D721Med (cell line): Measurements from ENCODE around the gene POLDIP2.

Source experiments
- DNase-seq: peaks from one replicate; pipeline ENCODE4 v3.0.0; 2011; ENCODE audit warnings: low spot score; ENCODE audit not compliant: insufficient read length
- FAIRE-seq: peaks from 2 replicates; lab custom pipeline; 2011; peaks lifted over from hg19 to GRCh38; lab: Jason Lieb, UNC
- TF ChIP-seq, protein P1 (sequence below): IDR thresholded peaks from 2 replicates; pipeline ENCODE4 v1.5.1; 2012; ENCODE audit warnings: mild to moderate bottlenecking, control low read depth; ENCODE audit not compliant: insufficient read depth; ENCODE audit errors: missing control alignments

POLDIP2 gene

DNA sequence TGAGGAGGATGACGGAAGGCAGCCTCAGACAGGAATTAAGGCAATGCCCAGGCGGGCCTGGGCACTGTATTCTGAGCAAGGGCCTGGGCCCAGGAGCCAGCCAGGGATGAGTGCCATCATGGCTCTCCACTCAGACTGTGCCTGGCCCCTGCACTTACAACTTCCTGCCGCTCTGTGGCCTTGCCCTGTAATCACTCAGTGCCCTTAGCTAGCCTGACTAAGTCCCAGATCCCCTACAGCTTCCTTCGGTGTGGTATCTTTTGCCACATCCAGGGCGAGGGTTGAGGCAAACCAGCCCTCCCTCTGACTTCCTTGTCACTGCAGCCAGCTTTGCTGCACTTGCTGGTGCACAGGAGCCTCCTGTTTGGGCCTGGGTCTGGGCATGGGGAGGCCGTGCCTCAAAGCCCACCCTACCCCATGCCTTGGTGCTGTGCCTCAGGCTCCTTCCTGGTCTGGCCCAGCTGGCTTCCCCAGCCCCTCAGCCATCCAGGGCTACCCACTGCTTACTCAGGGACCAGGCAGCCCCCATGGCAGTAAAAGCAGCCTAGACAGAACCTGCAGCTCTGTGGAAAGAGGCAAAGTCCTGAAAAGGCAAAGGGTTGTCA lies 39.4 kb upstream of the POLDIP2 start:
- no peak for FAIRE-seq
- TF ChIP-seq, protein P1, sequence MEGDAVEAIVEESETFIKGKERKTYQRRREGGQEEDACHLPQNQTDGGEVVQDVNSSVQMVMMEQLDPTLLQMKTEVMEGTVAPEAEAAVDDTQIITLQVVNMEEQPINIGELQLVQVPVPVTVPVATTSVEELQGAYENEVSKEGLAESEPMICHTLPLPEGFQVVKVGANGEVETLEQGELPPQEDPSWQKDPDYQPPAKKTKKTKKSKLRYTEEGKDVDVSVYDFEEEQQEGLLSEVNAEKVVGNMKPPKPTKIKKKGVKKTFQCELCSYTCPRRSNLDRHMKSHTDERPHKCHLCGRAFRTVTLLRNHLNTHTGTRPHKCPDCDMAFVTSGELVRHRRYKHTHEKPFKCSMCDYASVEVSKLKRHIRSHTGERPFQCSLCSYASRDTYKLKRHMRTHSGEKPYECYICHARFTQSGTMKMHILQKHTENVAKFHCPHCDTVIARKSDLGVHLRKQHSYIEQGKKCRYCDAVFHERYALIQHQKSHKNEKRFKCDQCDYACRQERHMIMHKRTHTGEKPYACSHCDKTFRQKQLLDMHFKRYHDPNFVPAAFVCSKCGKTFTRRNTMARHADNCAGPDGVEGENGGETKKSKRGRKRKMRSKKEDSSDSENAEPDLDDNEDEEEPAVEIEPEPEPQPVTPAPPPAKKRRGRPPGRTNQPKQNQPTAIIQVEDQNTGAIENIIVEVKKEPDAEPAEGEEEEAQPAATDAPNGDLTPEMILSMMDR: no peak
- DNase-seq: no peak

GRCh38 chr17:28395968-28396367 lies 38.6 kb upstream of the POLDIP2 start:
- DNase-seq (no peak), FAIRE-seq (no peak)
- TF ChIP-seq, protein P1: no peak

DNA sequence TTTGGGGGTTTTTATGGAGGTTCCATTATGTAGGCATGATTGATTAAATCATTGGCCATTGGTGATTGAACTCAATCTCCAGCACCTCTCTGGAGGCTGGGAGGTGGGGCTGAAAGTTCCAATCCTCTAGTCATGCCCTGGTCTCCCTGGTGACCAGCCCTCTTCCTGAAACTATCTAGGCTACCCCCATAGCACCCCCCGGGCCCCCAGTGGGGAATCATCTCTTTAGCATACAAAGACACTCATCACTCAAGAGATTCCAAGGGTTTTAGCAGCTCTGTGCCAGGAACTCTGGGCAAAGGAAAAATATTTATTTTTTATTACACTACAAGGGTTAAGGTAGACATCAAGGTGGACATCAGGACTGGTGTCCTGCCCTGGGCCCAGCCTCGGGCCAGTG lies 38.1 kb upstream of the POLDIP2 start:
- DNase-seq (no peak), FAIRE-seq (no peak)
- TF ChIP-seq, protein P1: no peak

DNA sequence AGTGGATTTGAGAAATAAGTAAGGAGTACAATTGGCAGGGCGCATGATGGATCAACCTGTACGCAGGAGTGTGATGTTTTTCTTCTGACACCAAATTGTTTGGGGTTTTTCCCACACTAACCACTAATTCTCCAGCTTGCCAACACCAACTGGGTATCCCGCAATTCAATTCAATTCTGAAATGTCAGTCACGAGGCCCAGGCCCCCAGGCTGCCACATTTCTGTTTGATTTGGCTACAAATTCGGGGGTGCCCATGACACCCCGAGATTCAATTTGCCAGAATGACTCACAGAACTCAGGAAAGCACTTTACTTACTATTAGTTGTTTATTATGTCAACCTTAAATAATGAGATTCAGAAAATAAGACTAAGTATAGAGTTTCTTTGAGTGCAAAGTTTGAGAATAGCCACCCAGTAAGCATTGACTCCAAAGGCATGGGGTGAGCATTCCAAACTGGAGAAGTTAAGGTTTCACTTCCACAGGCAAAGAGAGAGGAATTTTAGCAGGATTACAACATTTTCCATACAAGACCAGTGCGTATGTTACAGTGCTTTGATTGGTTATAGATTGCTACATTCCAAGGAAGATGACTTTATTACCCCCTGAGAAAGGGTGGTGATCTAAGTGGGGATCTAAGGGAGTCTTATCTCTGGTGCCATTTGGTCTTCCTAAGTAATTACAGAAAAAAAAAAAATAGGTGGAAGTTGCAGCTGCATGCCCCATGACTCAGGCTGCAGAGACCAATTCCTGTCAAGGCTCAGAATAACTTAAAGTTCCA lies 37.2 kb upstream of the POLDIP2 start:
- FAIRE-seq (no peak), DNase-seq (no peak)
- TF ChIP-seq, protein P1: no peak

DNA sequence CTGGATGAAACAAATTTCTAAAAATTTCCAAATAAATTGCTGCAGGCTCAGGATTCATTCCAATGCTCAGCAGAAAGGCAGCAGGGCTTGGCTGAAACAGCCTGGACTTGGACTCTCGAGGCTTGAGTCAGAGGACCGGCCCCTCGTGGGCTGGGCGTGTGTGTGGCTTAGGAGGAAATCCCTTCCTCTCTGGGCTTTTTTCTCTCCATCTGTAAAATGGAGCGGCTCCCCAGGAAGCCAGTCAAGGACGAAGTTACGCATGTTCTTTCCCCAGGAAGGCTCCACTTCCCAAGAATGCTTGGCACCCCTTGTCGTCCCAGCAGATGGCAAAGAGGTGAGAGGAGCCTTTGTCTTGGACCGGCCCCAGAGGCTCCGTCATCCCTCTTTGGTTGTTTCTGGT lies 35.2 kb upstream of the POLDIP2 start:
- TF ChIP-seq, protein P1: no peak
- DNase-seq: no peak
- FAIRE-seq: no peak

DNA sequence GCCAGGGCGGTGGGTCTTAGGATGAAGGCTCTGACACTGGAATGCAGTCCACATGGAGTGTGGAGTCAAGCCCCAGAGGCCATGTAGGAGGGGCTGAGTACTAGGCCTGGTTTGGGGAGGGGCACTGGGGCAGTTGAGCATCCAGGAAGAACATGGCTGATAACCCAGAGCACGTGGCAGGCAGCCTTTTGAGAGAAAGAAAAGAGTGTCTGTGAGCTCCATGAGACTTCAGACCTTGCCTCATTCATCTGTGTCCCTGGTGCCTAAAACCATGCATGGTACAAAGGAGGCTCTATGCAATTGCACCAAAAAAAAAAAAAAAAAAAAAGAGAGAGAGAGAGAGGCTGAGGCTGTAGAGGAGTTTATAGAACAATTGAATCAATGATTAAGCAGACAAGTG lies 34.1 kb upstream of the POLDIP2 start:
- DNase-seq (no peak), FAIRE-seq (no peak)
- TF ChIP-seq, protein P1: no peak

- no peak for FAIRE-seq
- TF ChIP-seq, protein P1: no peak
These were observed 33.7 kb upstream of the POLDIP2 start for GRCh38 chr17:28390984-28391383.

More at GRCh38 chr17:28390984-28391383, 33.7 kb upstream of the POLDIP2 start:
- no peak for DNase-seq
